NCI-H1105 (cell line): ENCODE results near the gene ANKS1B.
"Not testable (repeated sequence)": the region's sequence is repeated elsewhere in the genome, so short reads cannot be mapped to it uniquely, and the experiment has no call there.

Source experiments
- DNase-seq: peaks from one replicate; lab custom pipeline; 2025; lab: John Stamatoyannopoulos, UW

Gene ANKS1B

GRCh38 chr12:99577125-99577524 lies 407.6 kb downstream of the ANKS1B start:
- DNase-seq = not testable (repeated sequence)

GRCh38 chr12:99573980-99574379 lies 410.8 kb downstream of the ANKS1B start:
- DNase-seq = no peak

- DNase-seq = no peak
Observed at GRCh38 chr12:99567072-99567471, 417.7 kb downstream of the ANKS1B start.

- no peak for DNase-seq
Observed at GRCh38 chr12:99558109-99558508, 426.6 kb downstream of the ANKS1B start.

GRCh38 chr12:99553461-99553860 lies 431.3 kb downstream of the ANKS1B start:
- no peak for DNase-seq

GRCh38 chr12:99552022-99552421 lies 432.7 kb downstream of the ANKS1B start:
- no peak for DNase-seq

- DNase-seq = no peak
Observed at GRCh38 chr12:99549651-99550050, 435.1 kb downstream of the ANKS1B start.

GRCh38 chr12:99549196-99549595 lies 435.5 kb downstream of the ANKS1B start:
- DNase-seq = no peak

- no peak for DNase-seq
Observed at GRCh38 chr12:99544457-99544856, 440.3 kb downstream of the ANKS1B start.

- no peak for DNase-seq
Observed at GRCh38 chr12:99529966-99530365, 454.8 kb downstream of the ANKS1B start.

GRCh38 chr12:99528478-99528877 lies 456.3 kb downstream of the ANKS1B start:
- DNase-seq = no peak

- no peak for DNase-seq
Observed at GRCh38 chr12:99523853-99524252, 460.9 kb downstream of the ANKS1B start.

GRCh38 chr12:99522456-99522855 lies 462.3 kb downstream of the ANKS1B start:
- no peak for DNase-seq

- DNase-seq = no peak
Observed at GRCh38 chr12:99521664-99522063, 463.1 kb downstream of the ANKS1B start.

GRCh38 chr12:99513066-99513465 lies 471.7 kb downstream of the ANKS1B start:
- no peak for DNase-seq

- no peak for DNase-seq
Observed at GRCh38 chr12:99505805-99506204, 478.9 kb downstream of the ANKS1B start.

GRCh38 chr12:99498756-99499155 lies 486.0 kb downstream of the ANKS1B start:
- no peak for DNase-seq

GRCh38 chr12:99495799-99496198 lies 488.9 kb downstream of the ANKS1B start:
- DNase-seq = no peak

- DNase-seq = no peak
Observed at GRCh38 chr12:99493197-99493596, 491.5 kb downstream of the ANKS1B start.

GRCh38 chr12:99486277-99486676 lies 498.5 kb downstream of the ANKS1B start:
- no peak for DNase-seq

- DNase-seq = no peak
Observed at GRCh38 chr12:99479149-99479548, 505.6 kb downstream of the ANKS1B start.

GRCh38 chr12:99476956-99477355 lies 507.8 kb downstream of the ANKS1B start:
- DNase-seq = peak; percentile 7

- DNase-seq = no peak
Observed at GRCh38 chr12:99455350-99456035, 529.2 kb downstream of the ANKS1B start.

- no peak for DNase-seq
Observed at GRCh38 chr12:99454539-99455172, 530.1 kb downstream of the ANKS1B start.
